HG03558 (cell line): ENCODE measurements around the gene GSTT4.
"Not testable (repeated sequence)": the region's sequence is repeated elsewhere in the genome, so short reads cannot be mapped to it uniquely, and the experiment has no call there.

Experiments used
- ATAC-seq: cut with Tn5 transposase; IDR thresholded peaks from one replicate; pipeline ENCODE4 v1.9.1; 2021; ENCODE audit warnings: moderate number of reproducible peaks; ENCODE audit not compliant: unreplicated experiment; ENCODE audit errors: extremely low read depth

The GSTT4 gene

GRCh38 chr22:23993581-23994177 is 11.6 kb downstream of the GSTT4 start:
- ATAC-seq: not testable (repeated sequence)

- not testable (repeated sequence) for ATAC-seq
Observed at GRCh38 chr22:23993080-23993479, 12.2 kb downstream of the GSTT4 start.

GRCh38 chr22:23989583-23990244 is 15.5 kb downstream of the GSTT4 start:
- ATAC-seq: not testable (repeated sequence)

- ATAC-seq: not testable (repeated sequence)
Observed at GRCh38 chr22:23986538-23987178, 18.6 kb downstream of the GSTT4 start.

GRCh38 chr22:23986089-23986488 is 19.2 kb downstream of the GSTT4 start:
- not testable (repeated sequence) for ATAC-seq

- no peak for ATAC-seq
Observed at GRCh38 chr22:23984430-23984829, 20.8 kb downstream of the GSTT4 start.

- not testable (repeated sequence) for ATAC-seq
Observed at GRCh38 chr22:23980567-23980966, 24.7 kb downstream of the GSTT4 start.

- not testable (repeated sequence) for ATAC-seq
Observed at GRCh38 chr22:23979557-23980240, 25.6 kb downstream of the GSTT4 start, which contains the start of gene GSTT2. GSTT2 (plus strand) TSS chr22:23980134.

GRCh38 chr22:23977304-23977703 is 27.9 kb downstream of the GSTT4 start:
- not testable (repeated sequence) for ATAC-seq

GRCh38 chr22:23974836-23975352 is 30.4 kb downstream of the GSTT4 start:
- peak; percentile 9 for ATAC-seq

- peak; percentile 88 for ATAC-seq
Observed at GRCh38 chr22:23974345-23974744, 30.9 kb downstream of the GSTT4 start, which contains the start of gene DDT. DDT (minus strand) TSS chr22:23974441; CDS start chr22:23974414, 27 bp downstream.

GRCh38 chr22:23971927-23972326 is 33.3 kb downstream of the GSTT4 start:
- ATAC-seq: not testable (repeated sequence)

GRCh38 chr22:23970816-23971486 is 34.3 kb downstream of the GSTT4 start:
- ATAC-seq: no peak

GRCh38 chr22:23970201-23970641 is 35.0 kb downstream of the GSTT4 start:
- ATAC-seq: no peak

GRCh38 chr22:23969071-23969470 is 36.2 kb downstream of the GSTT4 start:
- no peak for ATAC-seq

- ATAC-seq: peak; percentile 53
Observed at GRCh38 chr22:23966568-23966967, 38.7 kb downstream of the GSTT4 start, which contains the start of gene DDTL. DDTL (plus strand) TSS chr22:23966888; CDS start chr22:23966915, 27 bp downstream.

- not testable (repeated sequence) for ATAC-seq
Observed at GRCh38 chr22:23966094-23966493, 39.2 kb downstream of the GSTT4 start.

- ATAC-seq: not testable (repeated sequence)
Observed at GRCh38 chr22:23961084-23961771, 44.0 kb downstream of the GSTT4 start, which contains the start of gene GSTT2B. GSTT2B (minus strand) TSS chr22:23961195; CDS start chr22:23961131, 64 bp downstream.
